ENCODE measurements around the gene NOS1.

Gene NOS1

DNA sequence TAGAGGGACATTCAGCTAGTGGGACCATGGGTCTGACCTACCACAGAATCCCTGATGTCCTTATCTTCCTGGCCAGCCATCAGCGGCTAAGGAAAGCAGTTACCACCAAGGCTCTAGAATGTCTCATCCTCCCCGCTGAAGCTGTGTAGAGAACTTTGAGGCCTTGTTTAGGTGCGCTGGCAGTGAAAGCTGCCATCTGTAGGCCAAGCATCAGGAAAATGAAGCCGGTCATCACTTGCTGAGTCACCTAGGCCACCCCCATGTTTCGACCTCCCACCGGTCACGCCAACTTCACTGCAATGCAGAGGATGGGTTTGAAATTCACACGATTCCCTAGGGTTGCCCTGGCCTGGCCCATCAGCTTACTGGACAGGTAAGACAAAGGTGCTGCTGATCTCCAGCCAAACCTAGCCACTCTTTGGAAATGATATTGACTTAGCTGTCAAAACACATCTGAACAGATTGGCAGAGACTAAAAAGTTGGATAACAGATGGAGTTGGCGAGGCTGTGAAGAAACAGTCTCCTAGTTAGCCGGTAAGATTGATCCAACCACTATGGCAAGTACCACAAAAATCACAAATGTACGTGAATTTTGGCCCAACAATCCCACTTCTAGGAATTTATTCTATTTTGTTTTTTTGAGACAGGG, 52.0 kb downstream of the NOS1 start:
- no peaks in the 10 kb centered on the region for H3K4me1 ChIP-seq (ENCODE audit: control insufficient read depth in 1 of 2, insufficient read depth in 2 of 2, low read length in 2 of 2)
- no peak overlapping the region for H2AK5ac ChIP-seq (ENCODE audit: low read length)
- no peaks in the 10 kb centered on the region for H3K79me2 ChIP-seq (ENCODE audit: control insufficient read depth, insufficient read depth, low read length, poor library complexity)
- no peak overlapping the region for H3K27ac ChIP-seq (ENCODE audit: low read depth, low read length)
- H3K27me3 ChIP-seq (ENCODE audit: insufficient read depth, low read length), result no peaks in the 10 kb centered on the region
- no peak overlapping the region for H3K4me2 ChIP-seq (ENCODE audit: low read length)
- no peak overlapping the region for H3K14ac ChIP-seq (ENCODE audit: low read length)
- H4K12ac ChIP-seq (ENCODE audit: low read depth, low read length), result no peak overlapping the region
- WGBS (ENCODE audit: extremely low coverage, insufficient coverage, insufficient read length), result no CpG with 5 or more reads among the region's 11 CpGs
- H3K9ac ChIP-seq (ENCODE audit: low read length), result no peak overlapping the region
- H3K18ac ChIP-seq (ENCODE audit: low read length), result no peak overlapping the region
- H3K23ac ChIP-seq (ENCODE audit: low read length), result no peak overlapping the region
- no peak overlapping the region for H4K8ac ChIP-seq (ENCODE audit: low read depth, low read length)
- H2BK12ac ChIP-seq (ENCODE audit: low read length), result no peak overlapping the region
- H4K91ac ChIP-seq (ENCODE audit: low read depth, low read length), result no peak overlapping the region
- H2BK120ac ChIP-seq (ENCODE audit: insufficient read depth, low read length, poor library complexity), result no peak overlapping the region
- H3K4ac ChIP-seq (ENCODE audit: low read depth, low read length), result no peak overlapping the region
- no peak overlapping the region for H2AFZ ChIP-seq (ENCODE audit: insufficient read depth, low read length, poor library complexity)
- DNase-seq, result no peak
- no peaks in the 10 kb centered on the region for H3K79me1 ChIP-seq (ENCODE audit: low read length)
- H3K9me3 ChIP-seq (ENCODE audit: insufficient read depth, low read depth, low read length), result peaks cover 6% of the 10 kb centered on the region
- H2BK5ac ChIP-seq (ENCODE audit: low read depth, low read length, poor library complexity), result no peak overlapping the region
- no peak overlapping the region for H3K4me3 ChIP-seq (ENCODE audit: low read depth, low read length)
- H3K36me3 ChIP-seq (ENCODE audit: control insufficient read depth in 1 of 2, insufficient read depth in 2 of 2, low read length in 2 of 2), result no peaks in the 10 kb centered on the region

DNA sequence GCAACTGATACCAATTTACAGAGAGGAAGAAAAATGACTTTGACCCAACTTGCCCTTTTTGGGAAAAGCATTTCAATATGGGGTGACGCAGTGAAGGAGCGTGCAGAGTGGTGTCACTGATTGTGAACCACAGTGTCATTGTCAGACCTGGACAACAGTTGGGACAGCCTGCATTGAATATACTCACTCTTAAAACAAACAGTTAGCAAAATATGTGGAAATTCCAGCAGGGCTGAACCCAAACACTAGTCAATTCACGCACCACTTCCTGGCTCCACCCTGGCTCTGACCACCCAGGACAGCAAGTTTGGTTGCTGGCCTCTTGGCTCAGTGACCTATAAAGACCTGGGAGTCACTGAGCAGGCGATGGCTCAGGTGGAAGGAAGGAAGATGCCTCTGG, 61.3 kb downstream of the NOS1 start:
- Histone ChIP-seq H3K4me1 (ENCODE audit: control insufficient read depth in 1 of 2, insufficient read depth in 2 of 2, low read length in 2 of 2) (no peaks in the 10 kb centered on the region), H3K23ac (ENCODE audit: low read length) (no peak overlapping the region), H3K14ac (ENCODE audit: low read length) (no peak overlapping the region), H3K4me2 (ENCODE audit: low read length) (no peak overlapping the region), H3K9ac (ENCODE audit: low read length) (no peak overlapping the region), H4K12ac (ENCODE audit: low read depth, low read length) (no peak overlapping the region), H3K18ac (ENCODE audit: low read length) (no peak overlapping the region), H3K4ac (ENCODE audit: low read depth, low read length) (no peak overlapping the region), H2BK12ac (ENCODE audit: low read length) (no peak overlapping the region), H3K4me3 (ENCODE audit: low read depth, low read length) (no peak overlapping the region), H3K79me2 (ENCODE audit: control insufficient read depth, insufficient read depth, low read length, poor library complexity) (no peaks in the 10 kb centered on the region), H2AFZ (ENCODE audit: insufficient read depth, low read length, poor library complexity) (no peak overlapping the region), H3K27me3 (ENCODE audit: insufficient read depth, low read length) (no peaks in the 10 kb centered on the region), H4K91ac (ENCODE audit: low read depth, low read length) (no peak overlapping the region), H2AK5ac (ENCODE audit: low read length) (no peak overlapping the region), H3K9me3 (ENCODE audit: insufficient read depth, low read depth, low read length) (peaks cover 2% of the 10 kb centered on the region), H3K27ac (ENCODE audit: low read depth, low read length) (no peak overlapping the region), H3K36me3 (ENCODE audit: control insufficient read depth in 1 of 2, insufficient read depth in 2 of 2, low read length in 2 of 2) (no peaks in the 10 kb centered on the region), H2BK5ac (ENCODE audit: low read depth, low read length, poor library complexity) (no peak overlapping the region), H3K79me1 (ENCODE audit: low read length) (no peaks in the 10 kb centered on the region), H2BK120ac (ENCODE audit: insufficient read depth, low read length, poor library complexity) (no peak overlapping the region), H4K8ac (ENCODE audit: low read depth, low read length) (no peak overlapping the region)
- no peak for DNase-seq
- WGBS (ENCODE audit: extremely low coverage, insufficient coverage, insufficient read length), result no CpG with 5 or more reads among the region's 4 CpGs

DNA sequence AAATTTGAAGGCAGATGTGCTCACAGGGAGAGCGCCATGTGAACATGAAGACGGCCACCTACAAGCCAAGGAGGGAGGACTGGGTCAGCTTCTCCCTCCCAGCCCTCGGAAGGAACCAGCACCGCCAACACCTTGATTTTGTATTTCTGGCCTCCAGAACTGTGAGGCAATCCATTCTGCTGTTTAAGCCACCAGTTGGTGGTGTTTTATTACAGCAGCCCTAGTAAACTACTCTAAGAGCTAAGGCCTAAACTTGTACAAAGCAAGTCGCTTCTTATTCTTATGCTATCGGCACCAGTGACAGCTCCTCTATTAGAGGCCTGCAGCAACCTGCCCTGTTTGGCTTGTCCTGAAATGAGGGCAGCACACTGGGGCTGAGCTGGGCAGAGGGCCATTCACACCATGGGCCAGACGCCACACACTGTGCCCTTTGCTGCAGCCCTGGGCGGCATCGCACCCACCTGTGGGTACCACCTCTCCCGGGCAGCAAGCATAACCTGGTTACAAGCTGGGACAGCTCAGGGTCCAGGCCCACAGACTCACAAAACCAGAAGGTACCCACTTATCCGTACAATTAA, 62.7 kb downstream of the NOS1 start:
- no peak overlapping the region for H2AFZ ChIP-seq (ENCODE audit: insufficient read depth, low read length, poor library complexity)
- peaks cover 2% of the 10 kb centered on the region for H3K9me3 ChIP-seq (ENCODE audit: insufficient read depth, low read depth, low read length)
- no peak overlapping the region for H3K23ac ChIP-seq (ENCODE audit: low read length)
- H4K12ac ChIP-seq (ENCODE audit: low read depth, low read length), result no peak overlapping the region
- no peak overlapping the region for H2BK5ac ChIP-seq (ENCODE audit: low read depth, low read length, poor library complexity)
- H3K27me3 ChIP-seq (ENCODE audit: insufficient read depth, low read length), result no peaks in the 10 kb centered on the region
- DNase-seq, result no peak
- H2AK5ac ChIP-seq (ENCODE audit: low read length), result no peak overlapping the region
- H3K4me1 ChIP-seq (ENCODE audit: control insufficient read depth in 1 of 2, insufficient read depth in 2 of 2, low read length in 2 of 2), result no peaks in the 10 kb centered on the region
- H3K79me1 ChIP-seq (ENCODE audit: low read length), result no peaks in the 10 kb centered on the region
- H3K4me3 ChIP-seq (ENCODE audit: low read depth, low read length), result no peak overlapping the region
- no peak overlapping the region for H3K18ac ChIP-seq (ENCODE audit: low read length)
- no peaks in the 10 kb centered on the region for H3K79me2 ChIP-seq (ENCODE audit: control insufficient read depth, insufficient read depth, low read length, poor library complexity)
- no CpG with 5 or more reads among the region's 11 CpGs for WGBS (ENCODE audit: extremely low coverage, insufficient coverage, insufficient read length)
- no peak overlapping the region for H2BK12ac ChIP-seq (ENCODE audit: low read length)
- no peak overlapping the region for H2BK120ac ChIP-seq (ENCODE audit: insufficient read depth, low read length, poor library complexity)
- H4K8ac ChIP-seq (ENCODE audit: low read depth, low read length), result no peak overlapping the region
- no peak overlapping the region for H3K14ac ChIP-seq (ENCODE audit: low read length)
- H3K4me2 ChIP-seq (ENCODE audit: low read length), result no peak overlapping the region
- no peaks in the 10 kb centered on the region for H3K36me3 ChIP-seq (ENCODE audit: control insufficient read depth in 1 of 2, insufficient read depth in 2 of 2, low read length in 2 of 2)
- no peak overlapping the region for H3K27ac ChIP-seq (ENCODE audit: low read depth, low read length)
- H3K4ac ChIP-seq (ENCODE audit: low read depth, low read length), result no peak overlapping the region
- H3K9ac ChIP-seq (ENCODE audit: low read length), result no peak overlapping the region
- H4K91ac ChIP-seq (ENCODE audit: low read depth, low read length), result no peak overlapping the region

DNA sequence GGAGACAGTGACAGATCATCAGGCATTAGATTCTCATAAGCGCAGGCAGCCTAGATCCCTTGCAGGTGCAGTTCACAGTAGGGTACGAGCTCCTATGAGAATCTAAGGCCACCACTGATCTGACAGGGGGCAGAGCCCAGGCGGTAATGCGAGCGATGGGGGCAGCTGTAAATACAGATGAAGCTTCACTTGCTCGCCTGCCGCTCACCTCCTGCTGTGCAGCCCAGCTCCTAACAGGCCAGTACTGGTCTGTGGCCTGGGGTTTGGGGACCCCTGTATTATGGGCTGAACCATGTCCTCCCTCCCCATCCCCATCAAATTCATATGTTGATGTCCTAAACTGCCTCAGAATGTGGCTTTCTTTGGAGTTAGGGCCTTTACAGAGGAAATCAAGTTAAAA, 63.2 kb downstream of the NOS1 start:
- H4K8ac ChIP-seq (ENCODE audit: low read depth, low read length), result no peak overlapping the region
- H3K9me3 ChIP-seq (ENCODE audit: insufficient read depth, low read depth, low read length), result peaks cover 2% of the 10 kb centered on the region
- no peaks in the 10 kb centered on the region for H3K79me2 ChIP-seq (ENCODE audit: control insufficient read depth, insufficient read depth, low read length, poor library complexity)
- H3K18ac ChIP-seq (ENCODE audit: low read length), result no peak overlapping the region
- no peak overlapping the region for H2AFZ ChIP-seq (ENCODE audit: insufficient read depth, low read length, poor library complexity)
- no peak overlapping the region for H2BK5ac ChIP-seq (ENCODE audit: low read depth, low read length, poor library complexity)
- H3K27me3 ChIP-seq (ENCODE audit: insufficient read depth, low read length), result no peaks in the 10 kb centered on the region
- no peak overlapping the region for H3K4me2 ChIP-seq (ENCODE audit: low read length)
- no peaks in the 10 kb centered on the region for H3K4me1 ChIP-seq (ENCODE audit: control insufficient read depth in 1 of 2, insufficient read depth in 2 of 2, low read length in 2 of 2)
- no peak overlapping the region for H2AK5ac ChIP-seq (ENCODE audit: low read length)
- H3K23ac ChIP-seq (ENCODE audit: low read length), result no peak overlapping the region
- no peak overlapping the region for H4K12ac ChIP-seq (ENCODE audit: low read depth, low read length)
- H4K91ac ChIP-seq (ENCODE audit: low read depth, low read length), result no peak overlapping the region
- no peak for DNase-seq
- H2BK120ac ChIP-seq (ENCODE audit: insufficient read depth, low read length, poor library complexity), result no peak overlapping the region
- H3K4me3 ChIP-seq (ENCODE audit: low read depth, low read length), result peak overlapping the region; percentile 13
- no peak overlapping the region for H3K9ac ChIP-seq (ENCODE audit: low read length)
- no peak overlapping the region for H3K4ac ChIP-seq (ENCODE audit: low read depth, low read length)
- no peak overlapping the region for H3K27ac ChIP-seq (ENCODE audit: low read depth, low read length)
- H2BK12ac ChIP-seq (ENCODE audit: low read length), result no peak overlapping the region
- H3K79me1 ChIP-seq (ENCODE audit: low read length), result no peaks in the 10 kb centered on the region
- no peaks in the 10 kb centered on the region for H3K36me3 ChIP-seq (ENCODE audit: control insufficient read depth in 1 of 2, insufficient read depth in 2 of 2, low read length in 2 of 2)
- no CpG with 5 or more reads among the region's 7 CpGs for WGBS (ENCODE audit: extremely low coverage, insufficient coverage, insufficient read length)
- no peak overlapping the region for H3K14ac ChIP-seq (ENCODE audit: low read length)

Data from trophoblast cell (in vitro differentiated cells and primary cell).